ENCODE measurements around the gene RSPH3. TPM values are rescaled to one million over a fixed set of nuclear protein-coding genes. Genes with fewer than 3 reads are reported as not detected.
A peak's percentile ranks its signal among the peaks of the same experiment; 100 is the strongest.

The RSPH3 gene
- total RNA-seq, 1 donor from 2014 or later, result 17.2 TPM

DNA sequence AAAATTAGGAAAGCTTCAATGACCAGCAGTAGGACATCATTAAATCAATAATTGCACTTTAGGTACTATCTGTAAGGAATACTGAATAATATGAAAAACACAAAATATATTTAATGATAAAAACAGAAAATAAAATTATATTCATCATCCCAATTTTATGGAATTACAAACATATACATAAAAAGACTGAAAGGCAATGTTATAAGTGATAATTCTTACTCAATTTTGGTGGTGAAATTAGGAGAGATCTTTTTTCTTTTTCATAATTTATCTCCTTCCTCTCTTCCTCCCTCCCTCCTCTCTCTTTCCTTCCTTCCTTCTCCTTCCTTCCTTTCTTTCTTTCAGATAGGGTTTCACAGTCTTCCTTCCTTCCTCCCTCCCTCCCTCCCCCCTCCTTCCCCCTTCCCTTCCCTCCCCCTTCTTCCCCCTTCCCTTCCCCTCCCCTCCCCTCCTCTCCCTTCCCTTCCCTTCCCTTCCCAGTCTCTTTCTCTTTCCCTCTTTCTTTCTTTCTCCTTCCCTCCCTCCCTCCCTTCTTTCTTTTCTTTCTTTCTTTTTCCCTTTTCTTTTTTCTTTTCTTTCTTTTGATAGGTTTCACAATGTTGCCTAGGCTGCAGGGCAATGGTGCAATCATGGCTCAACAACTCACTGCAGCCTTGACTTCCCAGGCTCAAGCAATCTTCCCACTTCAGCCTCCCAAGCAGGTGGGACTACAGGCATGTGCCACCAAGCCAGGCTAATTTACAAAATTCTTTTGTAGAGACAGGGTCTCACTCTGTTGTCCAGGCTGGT lies 36.8 kb downstream of the RSPH3 start:
- Histone ChIP-seq H3K4me1 (no peaks in the 10 kb centered on the region), H3K9me3 (no peaks in the 10 kb centered on the region), H3K27ac (no peak overlapping the region), H3K36me3 (no peaks in the 10 kb centered on the region), H3K4me3 (no peak overlapping the region), H3K27me3 (no peaks in the 10 kb centered on the region)
- intact Hi-C loops (cut with DNase I), result loop anchor here (10.0 kb wide), 1 partner anchor 258 kb away; no protein-coding TSS in a partner anchor
- no peak for ATAC-seq
- no peak for DNase-seq
- TF ChIP-seq, protein P1, sequence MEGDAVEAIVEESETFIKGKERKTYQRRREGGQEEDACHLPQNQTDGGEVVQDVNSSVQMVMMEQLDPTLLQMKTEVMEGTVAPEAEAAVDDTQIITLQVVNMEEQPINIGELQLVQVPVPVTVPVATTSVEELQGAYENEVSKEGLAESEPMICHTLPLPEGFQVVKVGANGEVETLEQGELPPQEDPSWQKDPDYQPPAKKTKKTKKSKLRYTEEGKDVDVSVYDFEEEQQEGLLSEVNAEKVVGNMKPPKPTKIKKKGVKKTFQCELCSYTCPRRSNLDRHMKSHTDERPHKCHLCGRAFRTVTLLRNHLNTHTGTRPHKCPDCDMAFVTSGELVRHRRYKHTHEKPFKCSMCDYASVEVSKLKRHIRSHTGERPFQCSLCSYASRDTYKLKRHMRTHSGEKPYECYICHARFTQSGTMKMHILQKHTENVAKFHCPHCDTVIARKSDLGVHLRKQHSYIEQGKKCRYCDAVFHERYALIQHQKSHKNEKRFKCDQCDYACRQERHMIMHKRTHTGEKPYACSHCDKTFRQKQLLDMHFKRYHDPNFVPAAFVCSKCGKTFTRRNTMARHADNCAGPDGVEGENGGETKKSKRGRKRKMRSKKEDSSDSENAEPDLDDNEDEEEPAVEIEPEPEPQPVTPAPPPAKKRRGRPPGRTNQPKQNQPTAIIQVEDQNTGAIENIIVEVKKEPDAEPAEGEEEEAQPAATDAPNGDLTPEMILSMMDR (IDR thresholded peaks at IDR 0.05), result no peak

DNA sequence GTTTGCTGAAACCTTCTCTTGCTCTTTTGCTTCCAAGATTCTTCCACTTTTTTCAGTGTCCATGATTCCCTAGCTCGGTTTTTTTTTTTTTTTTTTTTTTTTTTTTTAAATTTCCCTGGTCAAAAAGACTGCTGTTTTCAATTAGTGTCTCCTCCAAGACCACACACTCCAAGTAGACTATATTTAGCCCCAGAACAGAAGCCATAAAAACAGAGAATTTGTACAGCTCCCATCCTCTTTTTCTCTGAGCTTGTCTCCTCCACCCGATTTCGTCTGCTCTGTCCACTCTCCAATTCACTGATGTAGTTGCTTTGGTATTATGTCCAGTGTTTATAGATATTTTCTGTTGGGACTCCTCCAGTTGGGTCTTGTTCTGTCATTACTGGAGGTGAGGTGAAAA lies 37.6 kb downstream of the RSPH3 start:
- H3K4me3 ChIP-seq, result no peak overlapping the region

DNA sequence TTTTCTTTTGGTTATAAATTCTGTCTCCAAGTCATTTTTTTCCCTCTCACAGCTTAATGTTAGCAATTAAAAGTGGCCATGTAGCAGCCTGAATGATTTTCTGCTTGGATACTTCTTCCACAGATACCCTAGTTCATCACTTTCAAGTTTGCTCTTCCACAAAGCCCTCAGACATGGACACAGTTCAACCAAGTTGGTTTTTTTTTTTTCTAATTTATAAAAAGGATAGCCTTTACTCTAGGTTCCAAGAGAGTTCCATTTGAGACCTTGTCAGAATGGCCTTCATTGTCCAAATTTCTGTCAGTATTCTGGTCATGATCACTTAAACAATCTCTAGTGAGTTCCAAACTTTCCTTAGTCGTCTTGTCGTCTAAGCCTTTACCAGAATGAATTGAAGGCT lies 40.0 kb downstream of the RSPH3 start:
- H3K9me3 ChIP-seq, result no peaks in the 10 kb centered on the region
- H3K27ac ChIP-seq, result no peak overlapping the region
- no peaks in the 10 kb centered on the region for H3K36me3 ChIP-seq
- no peak overlapping the region for H3K4me3 ChIP-seq
- no peaks in the 10 kb centered on the region for H3K27me3 ChIP-seq
- ATAC-seq, result no peak
- H3K4me1 ChIP-seq, result no peaks in the 10 kb centered on the region
- no peak for DNase-seq
- intact Hi-C loops (cut with DNase I), result loop anchor here (10.0 kb wide), 1 partner anchor 255 kb away; no protein-coding TSS in a partner anchor
- TF ChIP-seq, protein P1 (IDR thresholded peaks at IDR 0.05), result no peak

More for the DNA sequence above, 37.6 kb downstream of the RSPH3 start:
- DNase-seq (no peak), ATAC-seq (no peak)
- H3K27me3 ChIP-seq, result no peaks in the 10 kb centered on the region
- no peak overlapping the region for H3K27ac ChIP-seq
- intact Hi-C loops (cut with DNase I), result loop anchor here (10.0 kb wide), 1 partner anchor 258 kb away; no protein-coding TSS in a partner anchor
- no peaks in the 10 kb centered on the region for H3K36me3 ChIP-seq
- TF ChIP-seq, protein P1 (IDR thresholded peaks at IDR 0.05), result no peak
- H3K9me3 ChIP-seq, result no peaks in the 10 kb centered on the region
- no peaks in the 10 kb centered on the region for H3K4me1 ChIP-seq

DNA sequence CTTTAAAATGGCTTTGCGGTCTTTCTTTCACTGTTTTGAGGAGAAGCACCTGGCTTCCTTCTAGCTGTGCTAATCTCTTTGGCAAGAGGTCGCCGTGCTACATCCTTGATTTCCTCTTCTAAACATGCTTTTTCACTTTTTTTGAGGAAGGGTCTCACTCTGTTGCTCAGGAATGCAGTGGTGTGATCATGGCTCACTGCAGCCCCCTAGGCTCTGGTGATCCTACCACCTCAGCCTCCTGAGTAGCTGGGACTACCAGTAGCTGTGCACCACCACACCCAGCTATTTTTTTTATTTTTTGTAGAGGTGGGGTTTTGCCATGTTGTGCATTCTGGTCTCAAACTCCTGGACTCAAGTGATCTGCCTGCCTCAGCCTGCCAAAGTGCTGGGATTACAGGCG lies 40.5 kb downstream of the RSPH3 start:
- H3K36me3 ChIP-seq, result no peaks in the 10 kb centered on the region
- intact Hi-C loops (cut with DNase I), result no loop called here
- TF ChIP-seq, protein P1 (IDR thresholded peaks at IDR 0.05), result no peak
- ATAC-seq, result no peak
- DNase-seq, result no peak
- no peaks in the 10 kb centered on the region for H3K27me3 ChIP-seq
- no peak overlapping the region for H3K27ac ChIP-seq
- H3K4me3 ChIP-seq, result no peak overlapping the region
- H3K4me1 ChIP-seq, result no peaks in the 10 kb centered on the region
- H3K9me3 ChIP-seq, result no peaks in the 10 kb centered on the region

DNA sequence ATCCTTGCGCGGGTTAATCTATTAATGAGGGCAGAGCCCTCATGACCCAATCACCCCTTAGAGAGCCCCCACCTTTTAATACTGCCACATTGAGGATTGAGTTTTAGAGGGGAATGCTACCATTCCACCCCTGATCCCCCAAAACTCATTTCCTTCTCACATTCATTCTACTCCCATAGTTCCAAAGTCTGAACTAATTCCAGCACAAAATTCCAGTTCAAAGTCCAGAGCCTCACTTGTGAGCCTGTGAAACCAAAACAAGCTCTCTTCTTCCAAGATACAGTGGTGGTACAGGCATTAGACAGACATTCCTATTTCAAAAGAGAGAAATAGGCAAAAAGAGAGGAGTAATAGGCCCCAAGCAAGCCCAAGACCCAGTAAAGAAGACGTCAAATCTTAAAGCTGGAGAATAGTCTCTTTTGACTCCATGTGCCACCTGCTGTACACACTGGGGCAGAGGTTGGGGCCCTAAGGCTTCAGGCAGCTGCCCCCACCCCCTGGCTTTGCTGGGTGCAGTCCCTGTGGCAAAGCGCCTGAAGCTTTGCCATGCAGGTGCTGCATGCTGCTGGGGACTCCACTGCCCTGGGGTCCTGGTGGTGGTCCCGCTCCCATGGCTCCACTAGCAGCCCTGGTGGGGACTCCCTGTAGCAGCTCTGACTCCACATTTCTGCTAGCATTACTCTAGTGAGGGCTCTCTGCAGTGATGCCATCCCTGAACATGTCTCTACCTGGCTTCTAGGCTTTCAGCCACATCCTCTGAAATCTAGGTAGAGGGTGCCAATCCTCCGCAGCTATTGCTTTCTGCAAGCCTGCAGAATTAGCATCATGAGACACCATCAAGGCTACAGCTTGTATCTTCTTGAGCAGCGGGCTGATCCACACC lies 41.3 kb downstream of the RSPH3 start:
- Histone ChIP-seq H3K36me3 (no peaks in the 10 kb centered on the region), H3K27ac (no peak overlapping the region), H3K9me3 (no peaks in the 10 kb centered on the region), H3K27me3 (no peaks in the 10 kb centered on the region), H3K4me3 (no peak overlapping the region), H3K4me1 (no peaks in the 10 kb centered on the region)
- intact Hi-C loops (cut with DNase I), result no loop called here
- ATAC-seq (peak; percentile 60), DNase-seq (no peak)
- TF ChIP-seq, protein P1 (IDR thresholded peaks at IDR 0.05), result peak; percentile 14
